Activated T-cell treated with anti-CD3 and anti-CD28 coated beads, Interleukin-2, amount 50 U/mL, for 72 hours (primary cell): ENCODE results near the gene TMEM8B. TPM values are rescaled to one million over a fixed set of nuclear protein-coding genes. Genes with fewer than 3 reads are reported as not detected.

Experiments
- ATAC-seq, 2 donors: fragments of 150-1000 bp; cut with Tn5 transposase; replicated peaks in 1 of 2; 2 replicates each; pipeline ENCODE4 v1.10.0; 2021; ENCODE audit warnings: moderate library complexity in 2 of 2, mild to moderate bottlenecking in 1 of 2
- DNase-seq, 2 donors: peaks; one replicate each; pipeline ENCODE4 v3.0.0; 2021 to 2022; ENCODE audit warnings: mixed read lengths in 1 of 2
- H3K27ac Mint-ChIP-seq: one replicate; pipeline ENCODE4 v1.8.0; 2022; ENCODE audit warnings: mild to moderate bottlenecking, moderate library complexity, mixed read lengths
- H3K27me3 Mint-ChIP-seq: one replicate; pipeline ENCODE4 v1.8.0; 2022; ENCODE audit warnings: low read depth, mixed read lengths
- H3K36me3 Mint-ChIP-seq, 2 donors: one replicate each; pipeline ENCODE4 v1.8.0; 2022; ENCODE audit warnings: mixed read lengths in 2 of 2, mild to moderate bottlenecking in 1 of 2; ENCODE audit not compliant: insufficient read depth in 2 of 2
- H3K4me1 Mint-ChIP-seq: one replicate; pipeline ENCODE4 v1.8.0; 2022; ENCODE audit warnings: low read depth, mixed read lengths
- H3K4me3 Mint-ChIP-seq, 2 donors: one replicate each; pipeline ENCODE4 v1.8.0; 2022; ENCODE audit warnings: mild to moderate bottlenecking in 2 of 2, mixed read lengths in 2 of 2, moderate library complexity in 2 of 2
- H3K9me3 Mint-ChIP-seq, 2 donors: one replicate each; pipeline ENCODE4 v1.8.0; 2022; ENCODE audit warnings: mixed read lengths in 2 of 2
- total RNA-seq, 2 donors: library from RNA; stranded (reverse); gene quantifications; one replicate each; pipeline ENCODE4 v1.2.3, GENCODE V29; 2022

The TMEM8B gene
- total RNA-seq, 2 donors from 2014 or later = 8.4 to 9.1 TPM

DNA sequence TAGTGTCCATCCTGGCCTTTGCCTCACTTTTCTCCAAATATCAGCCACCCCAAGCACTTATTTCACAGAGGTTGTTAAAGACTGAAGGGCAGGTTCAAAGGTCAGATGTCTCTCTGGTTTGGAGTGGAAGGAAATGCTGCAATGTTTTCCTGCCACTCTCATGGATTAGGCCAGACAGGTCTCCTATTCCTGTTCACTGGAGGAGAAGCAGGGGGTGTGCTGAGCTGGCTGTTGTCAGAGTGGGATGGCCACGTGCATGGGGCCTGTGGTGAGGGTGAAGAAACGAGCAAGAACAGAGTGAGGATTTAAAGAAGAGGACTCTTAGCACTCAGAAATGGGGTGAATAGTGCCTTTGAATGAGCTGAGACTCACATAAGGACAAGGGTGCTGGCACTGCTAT, 6.7 kb downstream of the TMEM8B start:
- peaks cover 11% of the 10 kb centered on the region for H3K4me1 Mint-ChIP-seq
- H3K4me3 Mint-ChIP-seq = no peak overlapping the region
- DNase-seq (no peak), ATAC-seq (no peak)
- H3K27me3 Mint-ChIP-seq = no peaks in the 10 kb centered on the region
- H3K9me3 Mint-ChIP-seq = no peaks in the 10 kb centered on the region
- H3K27ac Mint-ChIP-seq = no peak overlapping the region
- H3K36me3 Mint-ChIP-seq = no peaks in the 10 kb centered on the region

DNA sequence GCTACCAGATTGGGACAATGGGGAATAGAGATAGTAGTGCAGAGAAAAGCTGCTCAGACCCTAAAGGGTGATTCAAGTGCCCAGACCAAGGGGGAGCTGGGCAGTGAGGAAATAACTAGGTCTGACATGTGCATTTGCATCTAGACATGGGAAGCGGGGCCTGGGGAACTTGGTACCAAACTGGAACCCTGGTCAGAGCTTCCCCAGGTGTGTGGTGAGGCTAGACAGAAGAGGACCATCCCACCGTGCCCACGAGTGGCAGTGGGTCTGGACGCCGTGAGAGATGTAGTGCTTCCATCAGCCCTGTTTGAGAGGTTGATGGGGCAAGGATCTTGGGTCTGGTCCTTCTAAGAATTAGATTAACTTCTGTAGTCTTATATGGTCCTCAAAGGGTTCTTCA, 7.6 kb downstream of the TMEM8B start:
- H3K27me3 Mint-ChIP-seq = no peaks in the 10 kb centered on the region
- H3K27ac Mint-ChIP-seq = no peak overlapping the region
- ATAC-seq = no peak
- peaks cover 6% of the 10 kb centered on the region for H3K4me1 Mint-ChIP-seq
- H3K36me3 Mint-ChIP-seq = no peaks in the 10 kb centered on the region
- no peaks in the 10 kb centered on the region for H3K9me3 Mint-ChIP-seq
- no peak overlapping the region for H3K4me3 Mint-ChIP-seq
- no peak for DNase-seq

- H3K27ac Mint-ChIP-seq = no peak overlapping the region
- no peak for DNase-seq
- H3K27me3 Mint-ChIP-seq = no peaks in the 10 kb centered on the region
Observed at GRCh38 chr9:35839926-35840325, 10.9 kb downstream of the TMEM8B start.

GRCh38 chr9:35840881-35841644, 12.0 kb downstream of the TMEM8B start:
- ATAC-seq (no peak), DNase-seq (no peak)
- Mint-ChIP-seq H3K36me3 (no peaks in the 10 kb centered on the region), H3K4me1 (peaks cover 20% of the 10 kb centered on the region), H3K27me3 (no peaks in the 10 kb centered on the region), H3K4me3 (no peak overlapping the region), H3K9me3 (no peaks in the 10 kb centered on the region), H3K27ac (no peak overlapping the region)

More at GRCh38 chr9:35839926-35840325, 10.9 kb downstream of the TMEM8B start:
- Mint-ChIP-seq H3K9me3 (no peaks in the 10 kb centered on the region), H3K4me3 (no peak overlapping the region), H3K36me3 (no peaks in the 10 kb centered on the region), H3K4me1 (peaks cover 10% of the 10 kb centered on the region)
- no peak for ATAC-seq

DNA sequence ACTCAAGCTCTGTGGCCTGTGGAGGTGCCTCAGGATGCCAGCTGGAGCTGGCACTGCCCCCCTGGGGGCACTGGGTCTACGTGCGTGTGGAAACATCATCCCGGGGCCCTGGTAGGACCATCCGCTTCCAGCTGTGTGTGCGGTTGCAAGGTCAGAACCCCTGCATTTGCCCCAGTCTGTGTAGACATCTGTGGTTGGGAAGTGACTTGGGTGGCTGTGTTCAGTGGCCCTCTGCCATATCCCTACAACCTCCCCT, 12.5 kb downstream of the TMEM8B start:
- Mint-ChIP-seq H3K36me3 (no peaks in the 10 kb centered on the region), H3K4me1 (peaks cover 20% of the 10 kb centered on the region), H3K4me3 (no peak overlapping the region), H3K27me3 (no peaks in the 10 kb centered on the region), H3K9me3 (no peaks in the 10 kb centered on the region), H3K27ac (no peak overlapping the region)
- no peak for DNase-seq
- ATAC-seq = no peak

GRCh38 chr9:35842020-35842745, 13.2 kb downstream of the TMEM8B start:
- Mint-ChIP-seq H3K9me3 (no peaks in the 10 kb centered on the region), H3K27me3 (no peaks in the 10 kb centered on the region), H3K36me3 (no peaks in the 10 kb centered on the region), H3K4me1 (peaks cover 20% of the 10 kb centered on the region), H3K4me3 (no peak overlapping the region), H3K27ac (no peak overlapping the region)
- no peak for DNase-seq
- peak in 1 of 2 donors; percentile 9 for ATAC-seq

- Mint-ChIP-seq H3K27me3 (no peaks in the 10 kb centered on the region), H3K4me3 (no peak overlapping the region), H3K4me1 (peaks cover 21% of the 10 kb centered on the region), H3K36me3 (no peaks in the 10 kb centered on the region), H3K9me3 (no peaks in the 10 kb centered on the region), H3K27ac (no peak overlapping the region)
- ATAC-seq = peak in 1 of 2 donors; percentile 55
- DNase-seq = no peak
Observed at GRCh38 chr9:35842795-35843194, 13.8 kb downstream of the TMEM8B start.

- no peak for ATAC-seq
- H3K4me3 Mint-ChIP-seq = peak overlapping the region in 1 of 2 donors; percentile 12
- no peaks in the 10 kb centered on the region for H3K27me3 Mint-ChIP-seq
- H3K4me1 Mint-ChIP-seq = peaks cover 34% of the 10 kb centered on the region
- H3K27ac Mint-ChIP-seq = no peak overlapping the region
- DNase-seq = no peak
- no peaks in the 10 kb centered on the region for H3K9me3 Mint-ChIP-seq
- no peaks in the 10 kb centered on the region for H3K36me3 Mint-ChIP-seq
Observed at GRCh38 chr9:35844628-35845270, 15.7 kb downstream of the TMEM8B start.

DNA sequence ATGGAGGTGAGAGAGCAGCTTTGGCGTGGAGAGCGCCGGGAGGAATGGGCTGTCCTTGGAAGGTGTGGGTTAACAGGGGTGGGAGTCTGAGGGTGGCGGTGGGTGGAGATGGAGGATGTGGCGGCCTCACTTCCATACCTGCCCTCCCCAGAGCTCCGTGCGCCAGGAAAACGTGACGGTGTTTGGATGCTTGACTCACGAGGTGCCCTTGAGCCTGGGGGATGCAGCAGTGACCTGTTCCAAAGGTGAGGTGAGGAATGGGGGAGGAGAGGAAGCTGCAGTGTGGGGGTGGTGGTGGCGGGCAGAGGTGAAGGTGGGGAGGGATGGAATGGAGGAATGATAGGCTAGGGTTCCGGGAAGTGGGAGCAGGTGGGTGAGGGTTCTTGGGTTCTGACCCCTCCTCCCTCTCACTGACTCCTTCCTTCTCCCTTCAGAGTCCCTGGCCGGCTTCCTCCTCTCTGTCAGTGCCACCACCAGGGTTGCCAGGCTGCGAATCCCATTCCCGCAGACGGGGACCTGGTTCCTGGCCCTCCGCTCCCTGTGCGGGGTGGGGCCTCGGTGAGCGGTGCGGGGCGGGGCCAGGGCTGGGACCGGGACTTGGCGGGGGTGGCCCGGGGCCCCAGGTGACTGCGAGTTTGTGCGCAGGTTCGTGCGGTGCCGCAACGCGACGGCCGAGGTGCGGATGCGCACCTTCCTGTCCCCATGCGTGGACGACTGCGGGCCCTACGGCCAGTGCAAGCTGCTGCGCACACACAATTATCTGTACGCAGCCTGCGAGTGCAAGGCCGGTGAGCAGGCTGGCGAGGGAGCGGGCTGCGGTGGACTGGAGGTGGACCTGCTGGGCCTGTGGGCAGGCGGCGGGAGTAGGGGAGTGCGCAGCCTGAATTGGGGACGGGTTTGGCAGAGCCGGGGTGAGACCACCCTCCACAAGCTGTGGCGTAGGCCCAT, 17.1 kb downstream of the TMEM8B start:
- Mint-ChIP-seq H3K4me1 (peaks cover 34% of the 10 kb centered on the region), H3K9me3 (no peaks in the 10 kb centered on the region), H3K27ac (no peak overlapping the region)

DNA sequence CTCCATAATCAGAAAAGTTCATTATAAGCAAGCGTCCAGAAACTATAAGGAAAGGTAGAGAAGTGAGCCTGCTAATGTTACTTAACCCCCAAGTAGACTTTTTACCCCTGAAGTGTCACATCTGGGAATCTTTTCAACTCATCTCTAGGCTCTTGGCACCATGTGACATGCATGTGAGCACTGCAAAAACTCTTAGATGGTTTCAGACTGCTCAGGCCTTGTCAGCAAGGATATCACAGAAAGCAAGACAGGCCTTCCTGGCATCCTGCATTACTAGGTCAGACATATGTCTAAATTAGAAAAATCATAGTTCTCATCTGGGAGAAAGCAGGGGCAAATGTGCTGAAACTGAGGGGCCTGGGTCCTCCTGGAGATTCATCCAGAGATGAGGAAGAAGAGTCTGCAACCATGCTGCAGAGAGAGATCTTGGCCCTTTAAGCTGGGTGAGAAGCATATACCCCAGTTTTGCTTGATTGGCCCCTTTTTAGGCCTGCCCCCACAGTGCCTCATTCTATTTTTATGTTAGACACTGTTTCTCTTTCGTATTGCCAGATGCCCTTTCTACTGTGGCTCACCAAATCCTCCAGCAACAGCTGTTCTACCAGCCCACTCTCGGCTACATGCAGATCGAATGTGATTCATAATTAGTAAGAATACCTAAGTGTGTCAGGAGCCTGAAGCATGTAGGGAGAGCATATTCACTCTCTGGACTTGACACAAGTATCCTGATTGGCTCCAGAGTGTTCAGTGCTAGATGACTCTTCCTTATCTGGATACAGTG, 19.0 kb downstream of the TMEM8B start:
- peak overlapping the region; percentile 2 to 51 for H3K4me3 Mint-ChIP-seq
- no peaks in the 10 kb centered on the region for H3K9me3 Mint-ChIP-seq
- H3K27ac Mint-ChIP-seq = peak overlapping the region; percentile 63
- peak; percentile 50 to 56 for DNase-seq
- H3K4me1 Mint-ChIP-seq = peaks cover 34% of the 10 kb centered on the region
- no peaks in the 10 kb centered on the region for H3K36me3 Mint-ChIP-seq
- ATAC-seq = peak; percentile 97
- no peaks in the 10 kb centered on the region for H3K27me3 Mint-ChIP-seq

More for the DNA sequence above, 17.1 kb downstream of the TMEM8B start:
- ATAC-seq (no peak), DNase-seq (no peak)
- Mint-ChIP-seq H3K36me3 (no peaks in the 10 kb centered on the region), H3K27me3 (no peaks in the 10 kb centered on the region), H3K4me3 (no peak overlapping the region)

GRCh38 chr9:35852267-35852815, 23.3 kb downstream of the TMEM8B start:
- no peak for DNase-seq
- Mint-ChIP-seq H3K27ac (no peak overlapping the region), H3K36me3 (no peaks in the 10 kb centered on the region), H3K4me3 (no peak overlapping the region), H3K27me3 (no peaks in the 10 kb centered on the region), H3K4me1 (peaks cover 13% of the 10 kb centered on the region), H3K9me3 (no peaks in the 10 kb centered on the region)
- no peak for ATAC-seq
